BE2C (cell line): ENCODE results near the gene SHD.

Experiments
- DNase-seq: peaks from one replicate; pipeline ENCODE4 v3.0.0-alpha.2; 2020
- H3K27me3 ChIP-seq: fragments of 250-450 bp; sonication (Bioruptor Pico); 2 replicates; pipeline ENCODE4 v1.5.1; 2020; ENCODE audit warnings: mild to moderate bottlenecking
- H3K36me3 ChIP-seq: fragments of 250-450 bp; sonication (Bioruptor Pico); 2 replicates; pipeline ENCODE4 v1.5.1; 2020; ENCODE audit warnings: mild to moderate bottlenecking
- H3K4me1 ChIP-seq: fragments of 250-450 bp; sonication (Bioruptor Pico); 2 replicates; pipeline ENCODE4 v1.5.1; 2020
- H3K4me3 ChIP-seq: 2 replicates; pipeline ENCODE4 v1.5.1; 2011; ENCODE audit warnings: low read depth, low read length
- H3K9me3 ChIP-seq: fragments of 250-450 bp; sonication (Bioruptor Pico); 2 replicates; pipeline ENCODE4 v1.5.1; 2020
- CTCF ChIP-seq: IDR thresholded peaks from 2 replicates; pipeline ENCODE4 v1.5.1; 2012; ENCODE audit warnings: mild to moderate bottlenecking, low read depth, low read length

Gene SHD

GRCh38 chr19:4303819-4304537 lies 24.9 kb downstream of the SHD start:
- Histone ChIP-seq H3K27me3 (no peaks in the 10 kb centered on the region), H3K9me3 (no peaks in the 10 kb centered on the region), H3K36me3 (peaks cover 26% of the 10 kb centered on the region), H3K4me3 (no peak overlapping the region; the same call in 1 of the 2 replicates), H3K4me1 (peaks cover 7% of the 10 kb centered on the region)
- DNase-seq, result no peak
- TF ChIP-seq CTCF, result no peak

- no peak for TF ChIP-seq CTCF
- H3K27me3 ChIP-seq, result no peaks in the 10 kb centered on the region
- no peaks in the 10 kb centered on the region for H3K9me3 ChIP-seq
- peaks cover 7% of the 10 kb centered on the region for H3K4me1 ChIP-seq
- peak within 1 kb of the TSS; percentile 41 for H3K4me3 ChIP-seq
- peak; percentile 92 for DNase-seq
- H3K36me3 ChIP-seq, result peaks cover 31% of the 10 kb centered on the region
These were observed 25.6 kb downstream of the SHD start, which contains the start of gene FSD1 for GRCh38 chr19:4304538-4305256. Gene FSD1 (plus strand): TSS chr19:4304598. CDS start chr19:4304747, 149 bp downstream.

DNA sequence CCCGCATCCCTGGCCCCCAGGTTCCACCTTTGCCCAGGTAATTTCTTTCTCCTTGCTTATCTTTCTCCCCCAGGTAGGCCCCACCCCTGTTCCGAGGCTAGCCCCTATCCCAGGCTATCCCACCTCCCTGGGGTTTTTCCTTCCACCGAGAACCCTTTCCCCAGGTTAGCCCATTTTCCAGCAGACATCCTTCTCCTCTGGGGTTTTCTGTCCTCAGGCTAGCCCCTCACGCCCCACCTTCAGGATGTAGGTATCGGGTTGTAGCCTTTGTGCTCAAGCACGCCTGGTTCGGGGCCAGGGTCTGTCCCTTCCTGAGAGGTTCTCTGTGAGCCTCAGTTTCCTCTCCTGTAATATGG lies 26.2 kb downstream of the SHD start:
- Histone ChIP-seq H3K36me3 (peaks cover 35% of the 10 kb centered on the region), H3K4me1 (peaks cover 7% of the 10 kb centered on the region), H3K4me3 (peak overlapping the region; percentile 41), H3K9me3 (no peaks in the 10 kb centered on the region), H3K27me3 (no peaks in the 10 kb centered on the region)
- no peak for TF ChIP-seq CTCF
- DNase-seq, result no peak

DNA sequence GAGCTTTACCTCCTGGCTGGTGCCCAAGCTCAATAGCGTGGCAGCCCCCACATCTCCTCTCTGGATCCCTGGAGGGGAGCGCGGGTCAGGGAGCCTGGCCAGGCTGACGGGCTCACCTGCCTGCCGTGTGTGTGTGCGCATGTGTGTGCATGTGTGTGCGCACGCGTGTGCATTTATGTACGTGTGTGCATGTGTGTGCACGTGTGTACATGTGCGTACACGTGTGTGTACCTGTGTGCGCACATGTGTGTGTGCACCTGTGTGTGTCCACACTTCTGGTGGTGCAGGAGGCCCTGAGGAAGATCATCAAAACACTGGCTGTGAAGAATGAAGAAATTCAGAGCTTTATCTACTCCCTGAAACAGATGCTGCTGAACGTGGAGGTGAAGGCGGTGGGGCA lies 26.6 kb downstream of the SHD start:
- Histone ChIP-seq H3K36me3 (peaks cover 39% of the 10 kb centered on the region), H3K27me3 (no peaks in the 10 kb centered on the region), H3K4me3 (no peak overlapping the region; the same call in 1 of the 2 replicates), H3K4me1 (peaks cover 7% of the 10 kb centered on the region), H3K9me3 (no peaks in the 10 kb centered on the region)
- DNase-seq, result no peak
- TF ChIP-seq CTCF, result no peak

GRCh38 chr19:4310247-4311121 lies 31.4 kb downstream of the SHD start:
- no peaks in the 10 kb centered on the region for H3K27me3 ChIP-seq
- no peaks in the 10 kb centered on the region for H3K4me1 ChIP-seq
- H3K36me3 ChIP-seq, result peaks cover 61% of the 10 kb centered on the region
- H3K9me3 ChIP-seq, result no peaks in the 10 kb centered on the region
- H3K4me3 ChIP-seq, result no peak overlapping the region
- no peak for TF ChIP-seq CTCF
- peak; percentile 56 for DNase-seq
